ENCODE data around the gene NPS.

The NPS gene

DNA sequence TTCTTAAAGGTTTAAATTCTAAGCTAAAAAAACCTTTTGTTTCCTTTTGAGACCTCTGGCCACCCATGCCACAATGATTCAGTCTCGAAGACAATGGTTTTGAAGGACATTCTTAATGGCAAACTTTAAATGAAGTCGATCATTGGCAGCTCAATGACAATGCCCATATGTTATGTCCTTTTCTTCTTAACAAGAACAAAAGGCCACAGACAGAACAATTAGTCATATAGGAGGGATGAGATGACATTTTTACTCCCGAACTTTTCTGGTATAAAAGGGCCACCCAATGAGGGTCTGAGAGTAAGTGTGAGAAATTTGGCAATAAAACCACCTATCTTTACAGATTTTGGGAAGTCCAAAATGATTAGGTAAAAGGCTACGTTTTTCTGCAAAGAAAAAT lies at the start of gene NPS:
Gene NPS (plus strand): TSS at position 301 of the 400 bp plus-strand sequence. CDS start 60 bp downstream, at position 361.
- no peak for DNase-seq (ENCODE audit: low spot score)

- no peak for DNase-seq (ENCODE audit: low spot score)
Observed at GRCh38 chr10:127500127-127500526, 49.0 kb upstream of the NPS start.

DNA sequence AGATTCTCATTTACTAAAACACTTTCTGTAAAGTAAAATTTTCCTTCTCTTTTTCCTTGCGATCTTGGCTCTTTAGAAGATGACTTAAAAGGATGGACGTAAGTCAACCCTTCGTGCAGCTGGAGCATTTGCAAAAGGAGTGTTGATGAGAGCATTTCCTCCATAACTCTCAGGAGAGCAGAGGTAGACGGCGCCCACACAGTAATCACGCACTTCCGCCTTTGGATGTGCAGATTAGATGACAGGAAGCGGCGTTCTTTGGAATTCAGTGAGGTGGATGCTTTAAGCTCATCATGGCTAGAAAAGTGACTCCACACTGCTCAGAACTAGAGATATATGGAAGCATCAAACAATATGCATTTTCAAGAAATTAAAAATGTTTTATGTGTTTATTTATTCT lies 43.0 kb upstream of the NPS start:
- DNase-seq (ENCODE audit: low spot score): no peak

GRCh38 chr10:127522298-127522697 lies 26.8 kb upstream of the NPS start:
- DNase-seq (ENCODE audit: low spot score): no peak

DNA sequence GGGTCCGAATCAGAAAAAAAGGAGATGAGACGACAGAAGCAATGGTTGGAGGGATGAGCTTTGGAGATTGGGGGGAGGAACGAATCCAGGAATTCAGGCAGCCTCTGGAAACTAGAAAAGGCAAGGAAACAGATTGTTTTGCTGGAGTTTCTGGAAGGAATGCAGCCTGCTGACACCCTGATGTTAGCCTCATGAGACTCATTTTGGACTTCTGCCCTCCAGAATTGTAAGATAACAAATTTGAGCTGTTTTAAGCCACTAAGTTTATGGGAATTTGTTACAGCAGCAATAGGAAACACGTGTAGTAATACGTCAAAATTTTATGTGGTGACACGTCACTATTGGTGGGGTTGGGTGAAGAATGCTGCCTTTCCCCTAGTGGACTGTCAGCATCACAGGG lies 25.6 kb upstream of the NPS start:
- DNase-seq (ENCODE audit: low spot score): no peak

DNA sequence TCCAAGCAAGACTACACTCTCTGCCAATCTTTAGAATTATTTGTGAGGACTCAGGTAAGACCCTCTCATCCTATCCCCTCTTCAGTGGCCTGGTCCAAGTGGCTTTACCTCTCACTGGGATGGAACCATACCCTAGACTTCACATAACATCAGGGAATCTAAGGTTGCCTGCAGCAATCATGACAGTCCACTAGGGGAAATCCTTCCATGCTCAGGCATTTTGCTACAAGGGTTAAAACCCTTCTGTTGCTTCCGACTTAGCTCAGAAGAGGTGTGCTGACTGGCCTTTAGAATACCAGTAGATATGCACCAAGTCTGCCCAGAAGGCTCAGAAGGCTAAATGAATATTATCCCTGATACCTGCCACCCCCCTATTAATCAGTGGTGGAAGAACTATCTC lies 24.9 kb upstream of the NPS start:
- DNase-seq (ENCODE audit: low spot score): no peak

DNA sequence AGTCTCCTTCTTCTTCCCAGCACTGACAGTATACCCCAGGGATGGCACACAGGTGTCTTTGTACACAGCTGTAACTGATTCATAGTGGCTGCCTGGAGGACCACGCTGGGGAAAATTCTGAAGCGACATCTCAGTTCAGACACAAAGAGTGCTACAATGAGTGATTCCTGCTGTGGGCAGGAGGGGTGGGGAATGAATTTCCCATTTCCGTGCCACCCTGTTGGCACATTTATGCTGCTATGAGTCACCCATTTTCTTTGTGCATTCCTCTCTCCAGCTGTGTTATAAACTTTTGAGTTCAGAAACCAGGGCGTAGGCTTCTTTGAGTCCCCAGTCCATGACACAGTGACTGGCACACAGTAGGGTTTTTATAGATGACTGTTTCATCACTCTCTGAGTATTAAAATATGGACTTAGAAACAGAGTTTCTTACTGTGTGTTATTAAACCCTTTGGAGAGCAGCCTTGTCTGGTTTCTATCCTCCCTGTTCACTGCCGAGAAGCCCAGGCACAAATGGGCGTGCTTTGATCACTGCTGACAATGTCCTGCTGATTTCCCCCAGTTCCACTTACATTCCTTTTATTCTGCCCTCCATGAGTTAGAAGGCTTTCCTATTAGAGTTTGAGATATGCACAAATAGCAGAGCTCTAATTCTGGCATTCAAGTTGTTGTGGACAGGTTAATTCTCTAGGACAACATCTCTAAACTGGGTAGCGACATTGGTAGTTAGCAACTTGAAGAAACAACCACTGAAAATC lies 24.0 kb upstream of the NPS start:
- DNase-seq (ENCODE audit: low spot score): no peak

- DNase-seq (ENCODE audit: low spot score): no peak
Observed at GRCh38 chr10:127525686-127526085, 23.4 kb upstream of the NPS start.

DNA sequence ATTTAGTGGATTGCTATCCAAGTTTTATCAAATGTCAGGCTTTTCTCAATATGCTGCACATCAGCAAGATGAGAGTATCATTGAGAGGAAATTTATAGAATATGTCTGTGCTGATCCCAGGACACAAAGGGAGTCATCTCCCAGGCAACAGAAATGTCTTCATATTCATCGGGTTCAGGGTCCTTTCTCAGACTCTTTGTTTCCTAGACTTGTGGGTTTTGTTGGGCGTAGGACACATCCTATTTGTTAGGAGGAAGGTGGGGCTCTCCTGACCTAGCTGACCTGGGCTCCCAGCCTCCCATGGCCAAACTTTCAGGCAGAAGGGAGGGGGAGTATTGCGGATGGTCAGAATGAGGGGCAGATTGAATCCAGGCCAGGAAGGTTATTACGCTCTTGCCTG lies 22.9 kb upstream of the NPS start:
- DNase-seq (ENCODE audit: low spot score): no peak

- no peak for DNase-seq (ENCODE audit: low spot score)
Observed at GRCh38 chr10:127527320-127527719, 21.8 kb upstream of the NPS start.

DNA sequence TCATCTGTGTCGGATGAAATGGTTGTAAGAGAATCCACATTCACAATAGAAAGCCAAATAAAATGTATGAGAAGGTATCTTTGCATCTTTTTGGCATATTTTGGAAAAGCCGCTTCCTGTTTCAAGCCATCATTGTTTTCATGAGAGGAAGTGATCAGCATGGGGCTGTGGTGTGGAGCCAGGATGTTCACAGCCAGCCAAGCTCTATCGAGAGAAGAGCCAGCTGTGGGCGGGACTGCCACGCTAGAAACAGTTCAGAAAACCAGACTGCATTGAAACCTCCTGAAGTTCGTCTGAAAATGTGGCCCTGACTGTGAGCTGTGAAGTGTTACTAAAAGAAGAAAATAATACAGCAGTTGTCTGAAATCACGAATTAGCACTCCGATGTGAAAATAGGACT lies 21.2 kb upstream of the NPS start:
- DNase-seq (ENCODE audit: low spot score): peak; percentile 40

DNA sequence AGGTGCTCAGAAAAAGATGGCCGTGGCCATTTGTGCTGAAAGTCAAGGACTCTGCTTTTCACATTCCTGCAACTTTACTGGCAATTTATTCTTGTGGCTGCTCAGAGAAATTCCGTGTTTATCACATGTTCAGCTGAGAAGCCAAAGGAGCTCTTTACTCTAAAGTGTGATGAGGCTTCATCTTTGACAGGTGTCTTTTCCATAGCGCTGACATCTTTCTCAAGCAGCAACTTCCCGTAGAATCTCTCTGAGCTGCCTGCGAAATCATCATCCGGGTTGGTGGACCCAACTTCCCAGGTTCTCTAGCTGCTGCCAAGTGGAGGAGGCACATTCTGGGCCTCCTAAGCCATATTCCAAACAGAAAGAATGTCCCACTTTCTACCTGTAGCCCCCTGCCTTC lies 16.9 kb upstream of the NPS start:
- DNase-seq (ENCODE audit: low spot score): no peak

DNA sequence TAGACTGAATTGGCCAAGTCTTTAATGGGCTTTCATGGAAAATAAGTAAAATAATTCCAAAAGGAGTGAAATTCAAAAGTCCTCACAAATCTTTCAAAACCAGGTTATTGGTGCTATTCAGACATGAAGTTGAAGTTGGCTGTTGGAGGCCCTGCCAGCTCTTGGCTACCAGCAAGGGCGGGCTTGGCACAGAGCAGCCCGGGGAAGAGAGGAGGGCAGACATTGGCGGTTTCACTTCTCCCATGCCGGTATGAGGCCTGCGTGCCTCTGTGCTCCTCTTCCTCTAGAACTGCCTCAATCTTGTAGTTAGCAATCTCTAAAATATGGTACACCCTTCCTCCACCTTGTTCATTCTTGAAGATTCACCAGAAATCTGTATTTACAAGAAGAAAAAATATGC lies 16.4 kb upstream of the NPS start:
- peak; percentile 26 for DNase-seq (ENCODE audit: low spot score)

DNA sequence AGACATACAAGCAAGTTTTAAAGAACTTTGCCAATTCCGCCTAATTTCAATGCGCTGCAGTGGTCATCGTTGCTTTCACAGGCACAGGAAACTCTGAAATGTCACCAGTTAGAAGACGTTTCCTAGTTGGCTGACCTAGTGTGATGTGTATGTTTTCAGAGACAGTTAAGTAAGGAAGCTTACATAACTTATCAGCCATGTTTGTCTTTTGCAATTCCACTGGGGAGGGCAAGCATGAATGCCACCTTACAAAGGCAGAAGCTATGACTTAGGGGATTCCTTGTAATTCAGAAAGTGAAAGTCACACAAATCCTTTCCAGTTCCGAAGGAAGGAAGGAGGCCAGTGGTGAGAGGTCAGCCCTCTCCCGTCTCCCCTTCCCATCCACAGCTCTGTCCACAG lies 15.0 kb upstream of the NPS start:
- DNase-seq (ENCODE audit: low spot score): peak; percentile 58

DNA sequence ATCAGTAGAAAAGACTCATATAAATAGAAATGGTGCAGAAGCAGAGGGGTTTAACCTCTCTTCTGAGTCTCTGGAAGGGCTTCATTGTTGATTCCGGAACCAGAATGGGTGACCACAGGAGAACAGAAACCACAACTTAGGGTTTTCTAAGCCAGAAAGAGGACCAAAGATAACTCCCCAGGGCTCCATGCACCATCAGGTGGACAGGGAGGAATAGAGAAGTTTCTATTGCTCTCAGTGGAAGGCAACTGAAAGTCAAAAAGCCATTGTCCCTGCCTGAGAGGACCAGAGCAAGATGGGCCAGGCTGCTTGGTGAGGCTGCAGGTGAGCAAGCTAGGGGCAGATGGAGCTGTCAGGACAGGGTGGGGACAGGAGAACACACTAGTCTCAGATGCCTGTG lies 14.6 kb upstream of the NPS start:
- peak; percentile 44 for DNase-seq (ENCODE audit: low spot score)

DNA sequence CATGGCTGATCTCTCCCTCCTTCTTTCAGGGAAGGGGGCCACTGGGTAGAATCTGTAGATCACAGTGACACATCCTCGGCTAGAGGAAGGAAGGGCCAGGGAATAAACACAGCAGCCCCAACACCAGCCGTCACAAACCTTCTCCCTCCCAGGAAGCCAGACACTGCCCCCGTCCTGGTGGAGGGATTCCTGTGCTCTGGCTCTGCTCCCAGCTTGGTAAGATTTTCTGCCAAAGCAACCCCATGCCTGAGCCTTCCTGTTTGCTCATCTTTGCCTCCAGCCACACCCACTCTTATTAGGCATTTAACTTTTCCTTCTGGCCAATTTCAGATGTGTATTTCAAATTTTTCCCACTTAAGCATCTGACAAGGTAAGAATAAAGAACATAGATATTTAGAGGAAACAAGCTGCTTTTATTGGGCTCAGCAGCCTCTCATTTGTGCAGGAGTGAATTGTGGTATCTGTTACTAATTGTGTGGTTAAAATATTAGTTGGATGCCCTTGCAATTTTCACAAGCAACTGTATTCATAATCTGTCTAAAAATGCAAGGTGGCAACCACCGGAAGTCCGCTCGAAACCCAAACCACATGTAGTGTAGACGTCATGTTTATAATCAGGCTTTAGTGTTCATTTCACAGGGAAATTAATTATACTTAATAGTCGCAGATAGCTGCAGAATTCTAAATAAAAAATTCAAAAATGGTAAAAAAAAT lies 13.2 kb upstream of the NPS start:
- no peak for DNase-seq (ENCODE audit: low spot score)

GRCh38 chr10:127536972-127537760 lies 11.9 kb upstream of the NPS start:
- DNase-seq (ENCODE audit: low spot score): no peak

- DNase-seq (ENCODE audit: low spot score): no peak
Observed at GRCh38 chr10:127537924-127538323, 11.2 kb upstream of the NPS start.

DNA sequence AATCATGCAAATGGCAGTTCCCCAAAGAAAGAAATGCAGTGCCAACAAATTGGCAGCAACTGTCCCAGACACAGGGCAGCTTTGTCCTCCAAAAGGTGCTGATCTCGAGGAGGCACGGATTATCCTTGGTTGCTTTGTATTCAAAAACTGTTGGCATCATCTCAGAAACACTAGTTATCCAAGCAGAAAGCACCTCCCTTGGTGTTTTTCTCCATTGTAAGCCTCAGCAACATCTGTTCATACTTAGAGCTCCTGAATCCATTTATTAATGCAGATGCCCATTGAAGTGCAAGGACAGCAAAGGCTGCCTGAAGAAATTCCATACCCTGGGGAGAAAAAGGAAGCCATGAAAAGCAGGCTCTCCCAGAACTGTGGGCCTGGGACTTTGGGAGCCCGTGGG lies 1.1 kb upstream of the NPS start:
- DNase-seq (ENCODE audit: low spot score): peak; percentile 8

DNA sequence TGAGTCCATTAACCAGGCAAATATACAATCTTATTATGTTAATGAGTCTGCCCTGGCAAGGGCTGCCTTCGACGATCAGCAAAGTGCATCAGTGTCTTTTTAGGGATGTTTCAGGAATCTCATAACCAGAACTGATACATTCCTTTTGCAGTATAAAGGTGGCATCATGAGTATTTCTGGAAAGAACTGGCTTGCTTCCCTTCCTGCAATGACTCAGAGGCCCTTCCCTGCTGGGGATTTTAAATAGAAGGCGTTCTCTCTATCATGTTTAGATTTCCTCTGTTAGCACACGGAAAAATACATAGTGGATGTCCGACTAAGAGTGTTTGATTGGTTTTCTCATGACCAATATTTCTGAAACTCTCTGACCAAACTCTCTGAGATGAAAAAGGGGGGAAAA lies 1.8 kb downstream of the NPS start:
- no peak for DNase-seq (ENCODE audit: low spot score)

- no peak for DNase-seq (ENCODE audit: low spot score)
Observed at GRCh38 chr10:127552446-127552845, 3.3 kb downstream of the NPS start.

- DNase-seq (ENCODE audit: low spot score): no peak
Observed at GRCh38 chr10:127553417-127553816, 4.3 kb downstream of the NPS start.

GRCh38 chr10:127556916-127557315 lies 7.8 kb downstream of the NPS start:
- DNase-seq (ENCODE audit: low spot score): no peak

All from pons (tissue), 1 donor.